Chondrocyte (in vitro differentiated cells): ENCODE measurements around the gene FAM120B. TPM values are rescaled to one million over a fixed set of nuclear protein-coding genes. Genes with fewer than 3 reads are reported as not detected.

Experiments used
- DNase-seq: peaks from one replicate; pipeline ENCODE4 v3.0.0; 2021; ENCODE audit warnings: mixed read lengths, low spot score
- H3K27ac Mint-ChIP-seq: one replicate; pipeline ENCODE4 v1.8.0; 2021; ENCODE audit warnings: mild to moderate bottlenecking, moderate library complexity, mixed read lengths; ENCODE audit not compliant: unreplicated experiment
- H3K27me3 Mint-ChIP-seq: 2 replicates; pipeline ENCODE4 v1.8.0; 2021; ENCODE audit warnings: low read depth, mixed read lengths
- H3K36me3 Mint-ChIP-seq: 2 replicates; pipeline ENCODE4 v1.8.0; 2021; ENCODE audit warnings: low read depth, mixed read lengths
- H3K4me1 Mint-ChIP-seq: 2 replicates; pipeline ENCODE4 v1.8.0; 2021; ENCODE audit warnings: low read depth, mild to moderate bottlenecking, mixed read lengths
- H3K4me3 Mint-ChIP-seq: one replicate; pipeline ENCODE4 v1.8.0; 2021; ENCODE audit warnings: mild to moderate bottlenecking, moderate library complexity, mixed read lengths; ENCODE audit not compliant: unreplicated experiment
- H3K9me3 Mint-ChIP-seq: 2 replicates; pipeline ENCODE4 v1.8.0; 2021; ENCODE audit warnings: low read depth, mixed read lengths
- microRNA-seq: library from miRNA; unstranded; fragments of <30 nt; microRNA quantifications from one replicate; pipeline ENCODE4 v1.2.0, GENCODE V29; 2020; ENCODE audit warnings: borderline number of aligned reads
- total RNA-seq: library from RNA; stranded (reverse); gene quantifications from 3 replicates; pipeline ENCODE4 v1.2.1, GENCODE V29; 2021
- TF ChIP-seq, protein P1 (sequence below): fragments of 200-600 bp; sonication (generic); IDR thresholded peaks from 2 replicates; pipeline ENCODE4 v1.5.0; 2021; ENCODE audit warnings: antibody characterized with exemption, mild to moderate bottlenecking, moderate library complexity

FAM120B gene
- total RNA-seq, 1 donor from 2014 or later, result 26.8 TPM

DNA sequence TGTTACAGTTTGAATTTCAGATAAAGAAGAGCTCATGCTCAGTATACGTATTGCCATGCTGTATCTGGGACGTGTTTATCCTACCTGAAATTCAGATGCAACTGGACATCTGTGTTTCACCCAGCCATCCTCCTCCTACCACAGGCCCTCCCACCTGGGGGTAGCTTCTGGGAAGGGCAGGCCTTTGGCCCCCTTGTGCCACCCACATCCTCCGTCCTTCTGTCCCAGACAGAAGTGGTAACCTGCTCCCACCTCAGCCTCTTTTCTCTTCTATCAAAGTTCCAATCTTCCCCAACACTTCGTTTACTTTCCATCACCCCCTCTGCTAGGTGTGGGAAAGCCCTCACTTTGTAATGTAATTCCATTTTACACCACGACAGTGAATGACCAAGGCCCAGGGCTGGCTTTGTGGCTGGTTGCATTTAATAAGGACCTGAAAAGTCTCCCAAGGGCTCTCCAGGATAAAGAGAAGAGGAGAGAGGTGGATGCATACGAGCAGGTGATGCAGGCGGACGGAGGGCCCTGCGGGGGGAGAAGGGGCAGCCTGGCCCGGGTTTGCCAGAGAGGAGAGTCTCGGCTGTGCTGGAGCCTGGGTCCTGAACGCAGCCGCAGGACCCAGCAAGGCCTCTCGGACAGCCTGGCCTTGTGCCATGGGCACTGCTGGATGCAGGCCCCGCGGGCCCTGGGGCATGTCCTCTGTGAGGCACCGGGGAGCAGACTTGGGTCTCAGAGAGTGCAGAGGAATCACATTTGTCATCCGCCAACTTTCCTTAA lies 148.1 kb downstream of the FAM120B start:
- peaks cover 3% of the 10 kb centered on the region for H3K27me3 Mint-ChIP-seq
- DNase-seq, result peak; percentile 83
- H3K27ac Mint-ChIP-seq, result no peak overlapping the region
- peaks cover 6% of the 10 kb centered on the region for H3K4me1 Mint-ChIP-seq
- H3K4me3 Mint-ChIP-seq, result no peak overlapping the region
- TF ChIP-seq, protein P1, sequence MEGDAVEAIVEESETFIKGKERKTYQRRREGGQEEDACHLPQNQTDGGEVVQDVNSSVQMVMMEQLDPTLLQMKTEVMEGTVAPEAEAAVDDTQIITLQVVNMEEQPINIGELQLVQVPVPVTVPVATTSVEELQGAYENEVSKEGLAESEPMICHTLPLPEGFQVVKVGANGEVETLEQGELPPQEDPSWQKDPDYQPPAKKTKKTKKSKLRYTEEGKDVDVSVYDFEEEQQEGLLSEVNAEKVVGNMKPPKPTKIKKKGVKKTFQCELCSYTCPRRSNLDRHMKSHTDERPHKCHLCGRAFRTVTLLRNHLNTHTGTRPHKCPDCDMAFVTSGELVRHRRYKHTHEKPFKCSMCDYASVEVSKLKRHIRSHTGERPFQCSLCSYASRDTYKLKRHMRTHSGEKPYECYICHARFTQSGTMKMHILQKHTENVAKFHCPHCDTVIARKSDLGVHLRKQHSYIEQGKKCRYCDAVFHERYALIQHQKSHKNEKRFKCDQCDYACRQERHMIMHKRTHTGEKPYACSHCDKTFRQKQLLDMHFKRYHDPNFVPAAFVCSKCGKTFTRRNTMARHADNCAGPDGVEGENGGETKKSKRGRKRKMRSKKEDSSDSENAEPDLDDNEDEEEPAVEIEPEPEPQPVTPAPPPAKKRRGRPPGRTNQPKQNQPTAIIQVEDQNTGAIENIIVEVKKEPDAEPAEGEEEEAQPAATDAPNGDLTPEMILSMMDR, result no peak
- H3K9me3 Mint-ChIP-seq, result no peaks in the 10 kb centered on the region
- H3K36me3 Mint-ChIP-seq, result no peaks in the 10 kb centered on the region

DNA sequence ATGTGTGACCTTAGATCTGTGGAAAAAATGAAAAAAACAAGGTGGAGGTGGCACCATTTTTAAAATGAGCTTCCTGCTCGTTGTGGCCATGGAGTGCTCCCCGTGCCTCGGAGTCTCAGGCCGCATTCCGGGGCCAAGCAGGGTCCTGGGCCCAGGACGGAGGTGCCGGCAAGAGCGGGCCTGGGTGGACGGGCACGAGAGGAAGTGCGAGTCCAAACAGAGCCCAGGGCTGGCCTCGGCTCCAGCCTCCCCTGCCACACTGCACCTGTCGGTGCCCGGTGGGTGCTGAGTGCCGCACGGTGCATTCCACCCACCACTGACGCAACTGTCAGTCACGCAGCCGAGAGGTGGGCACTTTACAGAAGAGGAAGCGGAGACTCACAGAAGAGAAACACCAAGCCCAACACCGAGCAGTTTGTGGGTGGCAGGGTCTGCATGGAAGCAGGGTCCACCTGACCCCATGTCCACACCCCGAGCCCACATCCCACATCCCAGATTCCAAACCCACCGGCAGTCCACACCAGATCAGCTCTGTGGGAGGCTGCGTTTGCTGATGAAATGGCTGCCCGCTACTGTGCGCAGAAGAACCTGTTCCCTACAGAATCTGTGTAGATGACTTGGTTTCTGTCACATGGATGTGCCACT lies 148.9 kb downstream of the FAM120B start:
- Mint-ChIP-seq H3K4me3 (no peak overlapping the region), H3K27ac (no peak overlapping the region), H3K36me3 (no peaks in the 10 kb centered on the region), H3K27me3 (peaks cover 3% of the 10 kb centered on the region), H3K9me3 (no peaks in the 10 kb centered on the region), H3K4me1 (peaks cover 10% of the 10 kb centered on the region)
- TF ChIP-seq, protein P1, result no peak
- DNase-seq, result peak; percentile 84

DNA sequence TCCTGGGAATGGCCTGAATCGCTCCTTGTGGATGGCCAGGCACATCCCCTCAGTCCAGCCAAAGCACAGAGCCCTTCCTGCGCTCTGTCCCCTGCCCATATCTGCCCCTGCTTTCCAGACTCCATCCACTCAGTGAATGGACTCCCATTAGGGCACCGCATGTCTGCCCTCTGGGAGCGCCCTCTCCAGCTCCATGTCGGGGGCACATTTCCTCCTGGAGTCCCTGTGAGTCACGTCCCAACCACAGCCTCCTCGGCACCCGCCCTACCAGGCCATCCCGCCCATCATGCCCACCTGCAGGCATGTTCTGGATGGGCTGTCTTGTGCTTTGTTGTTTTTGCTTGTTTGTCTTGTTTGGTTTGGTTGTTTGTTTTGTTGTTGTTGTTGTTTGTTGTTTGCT lies 149.8 kb downstream of the FAM120B start:
- peak; percentile 71 for DNase-seq
- Mint-ChIP-seq H3K36me3 (no peaks in the 10 kb centered on the region), H3K4me3 (no peak overlapping the region), H3K27ac (no peak overlapping the region), H3K27me3 (peaks cover 3% of the 10 kb centered on the region), H3K9me3 (no peaks in the 10 kb centered on the region), H3K4me1 (peaks cover 10% of the 10 kb centered on the region)
- TF ChIP-seq, protein P1, result no peak

Small RNA genes within 50 kb of the gene (microRNA-seq; reads per million reads assigned to microRNA genes)
- not detected for gene MIR4644

Other genes with a start within 250 kb of the FAM120B start
- 0.35 to 0.82 TPM (median 0.41 TPM) in 3 replicates for gene DLL1, start 15.7 kb upstream of the FAM120B start, total RNA-seq
- 129 to 173 TPM (median 137 TPM) in 3 replicates for gene PSMB1, start 246.5 kb downstream of the FAM120B start, total RNA-seq
- 13.2 to 14.1 TPM (median 13.4 TPM) in 3 replicates for gene TBP, start 247.6 kb downstream of the FAM120B start, total RNA-seq